Prostate gland (tissue), 2 donors: ENCODE data around the gene BAIAP2. TPM values are rescaled to one million over a fixed set of nuclear protein-coding genes. Genes with fewer than 3 reads are reported as not detected.

Experiments used
- DNase-seq: peaks from one replicate; pipeline ENCODE4 v3.0.0-alpha.2; 2019; ENCODE audit warnings: low spot score
- H3K27ac ChIP-seq, 2 donors: fragments of 200-600 bp; sonication (generic); 2 replicates each; pipeline ENCODE4 v1.5.1; 2017 to 2019
- H3K27me3 ChIP-seq: fragments of 200-600 bp; sonication (generic); replicated peaks from 2 replicates; pipeline ENCODE4 v1.5.1; 2019; ENCODE audit not compliant: insufficient read depth
- H3K36me3 ChIP-seq, 2 donors: fragments of 200-600 bp; sonication (generic); 1 replicate in 1 of 2; 2 replicates in 1 of 2; pipeline versions ENCODE4 v1.5.1 to v1.8.1; 2017 to 2019
- H3K4me1 ChIP-seq: fragments of 200-600 bp; sonication (generic); replicated peaks from 2 replicates; pipeline ENCODE4 v1.5.1; 2019
- H3K4me3 ChIP-seq, 2 donors: fragments of 200-600 bp; sonication (generic); 2 replicates each; pipeline ENCODE4 v1.5.1; 2017 to 2019
- H3K9me3 ChIP-seq: fragments of 200-600 bp; sonication (generic); 2 replicates; pipeline ENCODE4 v1.5.1; 2017
- POLR2A ChIP-seq: fragments of 450-650 bp; IDR thresholded peaks from one replicate; pipeline ENCODE4 v1.6.1; 2016; ENCODE audit warnings: antibody characterized with exemption, mild to moderate bottlenecking
- POLR2AphosphoS5 ChIP-seq: sonication (generic); formaldehyde crosslinking; IDR thresholded peaks from one replicate; pipeline ENCODE4 v1.6.1; 2017; ENCODE audit warnings: antibody characterized with exemption
- WGBS: methylation state at CpG from one replicate; pipeline ENCODE4 v1.1.5; 2018; 5-methylcytosine and 5-hydroxymethylcytosine counted together
- intact Hi-C: fragments of 100-400 bp; cut with DNase I; formaldehyde crosslinking; loops from one replicate; pipeline ENCODE4 v1.14.2; 2022
- total RNA-seq, 2 donors: library from RNA; depleted of rRNA; stranded (reverse); fragments of >200 nt; gene quantifications; one replicate each; pipeline ENCODE4 v1.1.0, GENCODE V29; 2016
- TF ChIP-seq, protein P1 (sequence below), 4 experiments: fragments of 200-600 bp in 2 of 4; fragments of 450-650 bp in 2 of 4; sonication (generic) in 2 of 4; IDR thresholded peaks; 1 replicate in 3 of 4; 2 replicates in 1 of 4; pipeline ENCODE4 v1.5.1; 2016 to 2019; ENCODE audit warnings: antibody characterized with exemption in 4 of 4, mild to moderate bottlenecking in 2 of 4, moderate library complexity in 2 of 4

The BAIAP2 gene
- total RNA-seq, 2 donors from 2014 or later = 125 to 148 TPM

DNA sequence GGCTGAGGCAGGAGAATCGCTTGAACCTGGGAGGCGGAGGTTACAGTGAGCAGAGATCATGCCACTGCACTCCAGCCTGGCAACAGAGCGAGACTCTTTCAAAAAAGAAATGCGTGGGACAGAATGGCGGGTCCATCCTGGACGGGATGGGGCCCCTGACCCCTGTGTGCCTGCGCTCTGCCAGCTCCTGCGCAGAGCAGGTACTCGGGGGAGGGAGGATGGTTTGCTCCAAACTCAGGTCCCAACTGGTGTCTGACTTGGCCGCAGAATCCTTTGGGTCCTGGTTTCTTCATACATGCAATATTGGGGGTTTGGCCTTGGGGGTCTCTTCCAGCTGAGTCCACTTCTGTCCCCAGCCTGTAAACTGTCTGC is 33.0 kb upstream of the BAIAP2 start:
- intact Hi-C loops = no loop called here
- H3K36me3 ChIP-seq = peaks cover 0 to 22% of the 10 kb centered on the region in 2 donors
- peaks cover 2% of the 10 kb centered on the region for H3K27me3 ChIP-seq
- no peaks in the 10 kb centered on the region for H3K4me1 ChIP-seq
- H3K9me3 ChIP-seq = no peaks in the 10 kb centered on the region
- DNase-seq = no peak
- WGBS = 61% methylated on average over 10 of the region's 10 CpGs
- no peak overlapping the region for H3K27ac ChIP-seq
- H3K4me3 ChIP-seq = no peak overlapping the region
- no peak for TF ChIP-seq POLR2A
- TF ChIP-seq POLR2AphosphoS5 = no peak
- TF ChIP-seq, protein P1, sequence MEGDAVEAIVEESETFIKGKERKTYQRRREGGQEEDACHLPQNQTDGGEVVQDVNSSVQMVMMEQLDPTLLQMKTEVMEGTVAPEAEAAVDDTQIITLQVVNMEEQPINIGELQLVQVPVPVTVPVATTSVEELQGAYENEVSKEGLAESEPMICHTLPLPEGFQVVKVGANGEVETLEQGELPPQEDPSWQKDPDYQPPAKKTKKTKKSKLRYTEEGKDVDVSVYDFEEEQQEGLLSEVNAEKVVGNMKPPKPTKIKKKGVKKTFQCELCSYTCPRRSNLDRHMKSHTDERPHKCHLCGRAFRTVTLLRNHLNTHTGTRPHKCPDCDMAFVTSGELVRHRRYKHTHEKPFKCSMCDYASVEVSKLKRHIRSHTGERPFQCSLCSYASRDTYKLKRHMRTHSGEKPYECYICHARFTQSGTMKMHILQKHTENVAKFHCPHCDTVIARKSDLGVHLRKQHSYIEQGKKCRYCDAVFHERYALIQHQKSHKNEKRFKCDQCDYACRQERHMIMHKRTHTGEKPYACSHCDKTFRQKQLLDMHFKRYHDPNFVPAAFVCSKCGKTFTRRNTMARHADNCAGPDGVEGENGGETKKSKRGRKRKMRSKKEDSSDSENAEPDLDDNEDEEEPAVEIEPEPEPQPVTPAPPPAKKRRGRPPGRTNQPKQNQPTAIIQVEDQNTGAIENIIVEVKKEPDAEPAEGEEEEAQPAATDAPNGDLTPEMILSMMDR (IDR thresholded peaks at IDR 0.05) = no peak

DNA sequence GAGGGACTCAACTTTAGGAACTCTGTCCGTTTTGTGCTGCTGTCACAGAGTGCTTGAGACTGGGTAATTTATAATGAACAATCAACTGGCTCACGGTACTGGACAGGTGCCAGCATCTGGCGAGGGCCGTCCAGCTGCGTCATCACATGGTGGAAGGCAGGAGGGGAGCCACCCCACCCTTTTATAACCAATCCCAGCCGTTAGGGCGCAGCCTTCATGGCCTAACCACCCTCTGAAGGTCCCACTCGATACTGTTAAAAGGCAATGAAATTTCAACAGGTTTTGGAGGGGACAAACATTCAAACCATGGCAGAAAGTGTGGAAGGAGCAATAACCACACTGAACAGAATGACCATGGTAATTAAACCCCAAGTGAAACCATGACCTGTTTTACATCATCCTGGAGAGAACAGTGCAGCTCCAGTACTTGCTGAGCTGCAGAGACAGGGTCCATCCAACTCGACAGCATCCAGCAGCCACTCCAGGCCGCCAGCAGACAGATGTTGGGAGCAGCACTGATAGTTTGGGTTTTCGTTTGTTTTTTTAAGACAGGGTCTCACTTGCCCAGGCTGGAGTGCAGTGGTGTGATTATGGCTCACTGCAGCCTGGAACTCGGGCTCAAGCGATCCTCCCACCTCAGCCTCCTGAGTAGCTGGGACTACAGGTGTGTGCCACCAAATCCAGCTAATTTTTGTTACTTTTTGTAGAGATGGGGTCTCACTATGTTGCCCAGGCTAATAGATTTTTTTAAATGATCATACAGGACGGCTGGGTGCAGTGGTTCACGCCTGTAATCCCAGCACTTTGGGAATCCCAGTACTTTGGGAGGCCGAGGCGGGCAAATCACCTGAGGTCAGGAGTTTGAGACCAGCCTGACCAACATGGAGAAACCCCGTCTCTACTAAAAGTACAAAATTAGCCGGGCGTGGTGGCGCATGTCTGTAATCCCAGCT is 32.3 kb upstream of the BAIAP2 start:
- no peak for DNase-seq
- TF ChIP-seq, protein P1 (IDR thresholded peaks at IDR 0.05) = no peak
- TF ChIP-seq POLR2A (no peak), POLR2AphosphoS5 (peak; percentile 10)
- no peaks in the 10 kb centered on the region for H3K4me1 ChIP-seq
- intact Hi-C loops = no loop called here
- no peaks in the 10 kb centered on the region for H3K9me3 ChIP-seq
- WGBS = 46% methylated on average over 21 of the region's 21 CpGs
- peaks cover 0 to 17% of the 10 kb centered on the region in 2 donors for H3K36me3 ChIP-seq
- peaks cover 2% of the 10 kb centered on the region for H3K27me3 ChIP-seq
- no peak overlapping the region for H3K27ac ChIP-seq
- no peak overlapping the region for H3K4me3 ChIP-seq

DNA sequence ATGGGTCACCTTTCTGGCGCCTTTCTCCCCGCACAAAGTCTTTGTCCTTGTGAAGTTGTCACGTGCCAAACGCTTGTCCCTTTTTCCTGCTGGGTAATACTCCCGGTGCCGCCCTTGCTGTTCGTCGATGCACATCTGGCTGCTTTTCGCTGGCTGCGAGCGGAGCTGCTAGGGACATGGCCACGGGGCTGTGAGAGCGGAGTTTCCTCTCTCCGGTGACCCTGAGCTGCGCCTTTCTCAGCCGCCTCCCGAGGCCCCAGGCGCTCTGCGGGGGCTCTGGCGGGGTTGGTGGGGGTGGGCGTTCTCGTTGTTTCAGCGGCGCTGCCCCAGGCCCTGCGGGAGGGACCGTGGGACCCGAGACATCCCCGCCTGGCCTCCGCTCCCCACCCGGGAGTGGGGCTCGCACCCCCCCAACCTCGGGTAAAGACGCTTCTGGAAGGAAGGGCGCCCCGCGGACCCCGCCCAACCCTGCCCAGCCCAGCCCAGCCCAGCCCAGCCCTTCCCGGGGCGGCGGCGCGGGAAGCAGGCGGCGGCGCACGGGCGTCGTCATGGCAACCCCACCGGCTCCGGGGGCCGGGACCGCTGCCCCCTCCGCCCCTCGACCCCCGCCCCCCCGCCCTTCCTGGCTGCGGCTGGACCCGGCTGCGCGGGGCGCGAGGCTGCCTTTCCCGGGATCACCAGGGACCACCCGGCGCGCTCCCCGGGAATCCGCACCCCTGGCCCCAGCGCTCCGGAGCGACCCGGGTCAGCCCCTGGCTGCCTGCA is 31.1 kb upstream of the BAIAP2 start:
- intact Hi-C loops = no loop called here

DNA sequence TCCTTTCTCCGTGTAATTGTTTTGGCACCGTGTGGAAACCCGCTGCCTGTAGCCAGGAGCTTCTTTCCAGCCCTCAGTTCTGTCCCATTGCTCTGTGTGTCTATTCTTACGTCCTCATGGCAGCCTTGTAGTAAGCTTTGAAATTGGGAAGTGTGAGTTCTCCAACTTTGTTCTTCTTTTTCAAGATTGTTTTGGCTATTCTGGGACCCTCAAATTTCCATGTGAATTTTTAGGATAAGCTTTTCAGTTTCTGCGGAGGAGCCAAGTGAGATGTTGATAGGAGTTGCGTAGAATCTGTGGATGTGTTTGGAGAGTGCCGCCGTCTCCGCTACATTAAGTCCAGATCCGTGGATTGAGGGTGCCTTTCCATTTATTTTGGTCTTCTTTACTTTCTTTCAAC is 28.1 kb upstream of the BAIAP2 start:
- Histone ChIP-seq H3K36me3 (no peaks in the 10 kb centered on the region), H3K9me3 (no peaks in the 10 kb centered on the region), H3K4me3 (no peak overlapping the region), H3K27me3 (peaks cover 2% of the 10 kb centered on the region), H3K27ac (no peak overlapping the region), H3K4me1 (no peaks in the 10 kb centered on the region)
- TF ChIP-seq POLR2AphosphoS5 (no peak), POLR2A (no peak)
- TF ChIP-seq, protein P1 (IDR thresholded peaks at IDR 0.05) = no peak
- intact Hi-C loops = no loop called here
- no peak for DNase-seq
- WGBS = 69% methylated on average over 10 of the region's 10 CpGs

More for the DNA sequence above, 31.1 kb upstream of the BAIAP2 start:
- whole genome bisulfite sequencing = 7% methylated on average over 38 of the region's 72 CpGs
- Histone ChIP-seq H3K4me3 (no peak overlapping the region), H3K27me3 (peaks cover 2% of the 10 kb centered on the region), H3K4me1 (no peaks in the 10 kb centered on the region), H3K36me3 (peaks cover 0 to 6% of the 10 kb centered on the region in 2 donors), H3K9me3 (no peaks in the 10 kb centered on the region), H3K27ac (no peak overlapping the region)
- DNase-seq = no peak
- TF ChIP-seq, protein P1 (IDR thresholded peaks at IDR 0.05) = no peak
- TF ChIP-seq POLR2A (no peak), POLR2AphosphoS5 (no peak)
